Activated CD8-positive, alpha-beta memory T cell treated with anti-CD3 and anti-CD28 coated beads, Interleukin-2, amount 50 U/mL, for 1 hour (primary cell): Measurements from ENCODE around the gene IGFBP1.
"Not testable (repeated sequence)": the region's sequence is repeated elsewhere in the genome, so short reads cannot be mapped to it uniquely, and the experiment has no call there.

Experiments
- DNase-seq: peaks from one replicate; pipeline ENCODE4 v3.0.0-alpha.2; 2020; ENCODE audit errors: extremely low read depth

The IGFBP1 gene

GRCh38 chr7:45938626-45939302, 50.5 kb downstream of the IGFBP1 start:
- DNase-seq: no peak

- no peak for DNase-seq
These were observed 51.3 kb downstream of the IGFBP1 start for GRCh38 chr7:45939574-45939973.

- not testable (repeated sequence) for DNase-seq
These were observed 52.0 kb downstream of the IGFBP1 start for GRCh38 chr7:45940237-45940781.

GRCh38 chr7:45940939-45941338, 52.7 kb downstream of the IGFBP1 start:
- DNase-seq: no peak
